ENCODE results near the gene CSNK1D.

The CSNK1D gene

DNA sequence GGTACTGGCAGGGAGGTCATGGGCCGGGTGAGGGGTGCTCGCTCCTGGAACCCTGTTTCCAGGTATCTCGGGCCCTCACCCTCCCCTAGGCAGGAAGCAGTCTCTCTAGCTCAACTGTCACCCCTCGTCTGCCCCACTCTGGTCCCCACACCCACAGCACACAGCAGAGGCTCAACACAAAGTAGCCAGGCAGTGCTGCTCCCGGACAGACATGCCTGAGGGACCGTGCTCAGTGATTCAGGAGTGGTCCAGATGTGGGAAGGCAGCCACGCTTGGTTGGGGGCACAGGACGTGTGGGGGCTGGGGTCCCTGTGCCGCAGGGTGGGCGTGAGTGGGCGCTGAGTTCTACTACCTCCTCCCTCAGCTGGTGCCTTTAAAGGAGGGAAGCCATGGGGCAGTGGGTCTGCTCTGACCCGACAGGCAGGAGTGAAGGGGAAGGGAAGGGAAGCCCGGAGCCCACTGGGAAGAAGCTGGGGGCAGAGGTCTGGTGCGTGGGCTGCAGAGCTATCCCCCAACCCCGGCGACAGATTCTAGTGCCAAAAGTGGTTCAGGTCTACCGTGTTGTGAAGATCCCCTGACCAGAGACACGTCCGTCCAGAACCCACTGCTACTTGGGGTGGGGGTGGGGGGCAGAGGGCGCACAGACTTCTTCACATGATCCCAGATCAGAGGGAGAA, 32.9 kb downstream of the CSNK1D start:
- DNase-seq (ENCODE audit: low spot score) = no peak

DNA sequence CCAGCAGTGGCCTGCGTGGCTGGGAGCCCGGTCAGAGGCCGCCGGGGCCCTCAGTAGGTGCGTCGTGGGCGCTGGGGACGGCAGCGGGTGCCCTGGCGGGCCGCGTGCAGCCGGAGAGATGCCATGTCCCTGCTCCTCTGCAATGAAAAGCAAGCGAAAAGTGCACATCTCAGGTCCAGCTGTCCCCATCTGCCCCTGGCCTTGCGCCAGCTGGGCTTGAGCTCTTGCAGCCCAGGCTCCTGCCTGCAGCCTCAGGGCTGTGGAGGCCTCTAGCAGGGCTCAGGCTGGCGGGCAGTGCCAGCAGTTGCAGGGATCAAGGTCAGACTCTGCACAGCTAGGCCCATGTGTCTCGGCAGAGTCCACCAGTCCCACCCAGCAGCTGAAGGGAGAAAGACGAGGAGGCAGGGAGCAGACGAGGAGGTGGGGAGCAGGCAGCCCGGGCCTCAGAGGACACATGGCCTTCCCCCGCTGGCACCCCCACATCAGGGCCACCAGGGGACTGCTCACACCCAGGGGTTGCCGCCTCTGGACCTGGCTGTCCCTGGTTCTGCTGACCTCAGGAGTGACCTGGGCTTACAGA, 33.5 kb downstream of the CSNK1D start:
- no peak for DNase-seq (ENCODE audit: low spot score)

GRCh38 chr17:82239401-82239925, 34.0 kb downstream of the CSNK1D start:
- DNase-seq (ENCODE audit: low spot score) = no peak

DNA sequence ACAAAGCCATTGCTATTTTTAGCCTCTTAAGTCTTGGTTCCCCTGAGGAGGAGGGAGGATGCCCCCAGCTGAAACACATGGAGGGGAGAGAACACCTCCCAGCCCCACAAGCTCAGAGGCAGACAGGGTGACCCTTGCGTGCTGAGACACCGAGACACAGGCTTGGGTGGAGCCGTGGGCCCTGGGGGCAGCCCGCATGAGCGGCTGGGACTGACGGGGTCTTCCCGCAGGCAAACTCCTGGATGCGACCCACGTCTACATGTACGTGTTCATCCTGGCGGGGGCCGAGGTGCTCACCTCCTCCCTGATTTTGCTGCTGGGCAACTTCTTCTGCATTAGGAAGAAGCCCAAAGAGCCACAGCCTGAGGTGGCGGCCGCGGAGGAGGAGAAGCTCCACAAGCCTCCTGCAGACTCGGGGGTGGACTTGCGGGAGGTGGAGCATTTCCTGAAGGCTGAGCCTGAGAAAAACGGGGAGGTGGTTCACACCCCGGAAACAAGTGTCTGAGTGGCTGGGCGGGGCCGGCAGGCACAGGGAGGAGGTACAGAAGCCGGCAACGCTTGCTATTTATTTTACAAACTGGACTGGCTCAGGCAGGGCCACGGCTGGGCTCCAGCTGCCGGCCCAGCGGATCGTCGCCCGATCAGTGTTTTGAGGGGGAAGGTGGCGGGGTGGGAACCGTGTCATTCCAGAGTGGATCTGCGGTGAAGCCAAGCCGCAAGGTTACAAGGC, 34.9 kb downstream of the CSNK1D start:
- DNase-seq (ENCODE audit: low spot score) = peak; percentile 78

DNA sequence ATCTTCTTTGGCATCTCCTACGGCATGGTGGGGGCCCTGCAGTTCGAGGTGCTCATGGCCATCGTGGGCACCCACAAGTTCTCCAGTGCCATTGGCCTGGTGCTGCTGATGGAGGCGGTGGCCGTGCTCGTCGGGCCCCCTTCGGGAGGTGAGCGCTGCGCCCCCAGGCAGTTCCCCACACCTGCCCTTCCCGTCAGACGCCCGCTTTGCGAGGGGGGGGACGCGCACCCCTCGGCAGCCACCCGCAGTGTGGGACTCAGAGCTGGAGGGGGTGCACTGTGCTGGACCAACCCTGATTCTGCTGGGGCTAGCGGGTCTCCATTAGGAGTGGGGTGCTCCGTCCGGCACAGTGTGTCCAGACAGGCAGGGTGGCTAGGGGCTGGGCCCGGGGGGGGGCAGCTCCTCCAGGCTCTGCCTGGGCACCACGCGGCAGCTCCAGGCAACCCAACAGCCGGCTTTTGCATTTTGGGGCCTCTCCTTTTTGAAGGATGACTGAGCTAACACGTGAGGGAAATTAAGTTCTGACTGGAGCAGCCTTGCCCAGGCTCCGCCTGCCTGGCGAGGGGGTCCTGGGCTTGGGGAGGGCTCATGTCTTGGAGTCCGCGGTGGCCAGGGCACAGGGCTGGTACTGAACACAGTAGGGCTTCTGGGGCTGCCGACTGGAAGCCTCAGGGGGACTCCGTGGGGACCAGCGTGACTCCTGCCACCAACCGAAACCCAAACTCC, 35.6 kb downstream of the CSNK1D start:
- no peak for DNase-seq (ENCODE audit: low spot score)

DNA sequence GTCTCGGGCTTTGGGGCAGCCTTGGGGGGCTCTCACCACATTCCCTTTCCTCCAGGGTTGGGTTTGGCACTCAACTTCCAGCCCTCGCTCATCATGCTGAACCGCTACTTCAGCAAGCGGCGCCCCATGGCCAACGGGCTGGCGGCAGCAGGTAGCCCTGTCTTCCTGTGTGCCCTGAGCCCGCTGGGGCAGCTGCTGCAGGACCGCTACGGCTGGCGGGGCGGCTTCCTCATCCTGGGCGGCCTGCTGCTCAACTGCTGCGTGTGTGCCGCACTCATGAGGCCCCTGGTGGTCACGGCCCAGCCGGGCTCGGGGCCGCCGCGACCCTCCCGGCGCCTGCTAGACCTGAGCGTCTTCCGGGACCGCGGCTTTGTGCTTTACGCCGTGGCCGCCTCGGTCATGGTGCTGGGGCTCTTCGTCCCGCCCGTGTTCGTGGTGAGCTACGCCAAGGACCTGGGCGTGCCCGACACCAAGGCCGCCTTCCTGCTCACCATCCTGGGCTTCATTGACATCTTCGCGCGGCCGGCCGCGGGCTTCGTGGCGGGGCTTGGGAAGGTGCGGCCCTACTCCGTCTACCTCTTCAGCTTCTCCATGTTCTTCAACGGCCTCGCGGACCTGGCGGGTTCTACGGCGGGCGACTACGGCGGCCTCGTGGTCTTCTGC, 36.3 kb downstream of the CSNK1D start:
- no peak for DNase-seq (ENCODE audit: low spot score)

- peak; percentile 65 for DNase-seq (ENCODE audit: low spot score)
Measured at GRCh38 chr17:82236142-82236971, 37.1 kb downstream of the CSNK1D start.

- no peak for DNase-seq (ENCODE audit: low spot score)
Measured at GRCh38 chr17:82235775-82236141, 37.7 kb downstream of the CSNK1D start.

GRCh38 chr17:82235056-82235774, 38.3 kb downstream of the CSNK1D start:
- DNase-seq (ENCODE audit: low spot score) = no peak

- DNase-seq (ENCODE audit: low spot score) = no peak
Measured at GRCh38 chr17:82234211-82235055, 39.1 kb downstream of the CSNK1D start.

- DNase-seq (ENCODE audit: low spot score) = no peak
Measured at GRCh38 chr17:82232876-82233785, 40.4 kb downstream of the CSNK1D start.

DNA sequence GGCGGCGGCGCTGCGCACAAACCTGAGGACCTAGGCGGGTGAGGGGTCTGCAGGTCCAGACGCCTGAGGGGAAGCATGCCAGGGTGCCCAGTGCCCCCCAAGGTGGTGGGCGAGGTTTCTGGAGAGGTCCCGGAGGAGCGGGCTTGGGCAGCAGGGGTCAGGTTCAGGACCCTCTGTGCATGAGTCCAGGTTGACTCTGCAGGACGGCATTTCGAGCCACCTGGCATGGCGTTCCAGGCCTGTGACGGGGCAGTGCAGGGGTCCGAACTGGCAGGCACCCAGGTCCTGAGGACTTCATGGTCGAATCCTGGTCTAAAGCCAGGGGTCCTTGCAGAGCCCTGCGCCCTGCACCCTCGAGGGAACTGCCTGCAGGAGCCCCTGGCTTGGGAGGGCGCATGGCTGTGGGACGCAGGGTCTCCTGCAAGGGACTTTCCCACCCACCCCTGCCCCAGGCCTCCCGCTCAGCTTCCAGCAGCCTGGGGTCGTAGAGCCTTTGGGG, 41.1 kb downstream of the CSNK1D start:
- no peak for DNase-seq (ENCODE audit: low spot score)

DNA sequence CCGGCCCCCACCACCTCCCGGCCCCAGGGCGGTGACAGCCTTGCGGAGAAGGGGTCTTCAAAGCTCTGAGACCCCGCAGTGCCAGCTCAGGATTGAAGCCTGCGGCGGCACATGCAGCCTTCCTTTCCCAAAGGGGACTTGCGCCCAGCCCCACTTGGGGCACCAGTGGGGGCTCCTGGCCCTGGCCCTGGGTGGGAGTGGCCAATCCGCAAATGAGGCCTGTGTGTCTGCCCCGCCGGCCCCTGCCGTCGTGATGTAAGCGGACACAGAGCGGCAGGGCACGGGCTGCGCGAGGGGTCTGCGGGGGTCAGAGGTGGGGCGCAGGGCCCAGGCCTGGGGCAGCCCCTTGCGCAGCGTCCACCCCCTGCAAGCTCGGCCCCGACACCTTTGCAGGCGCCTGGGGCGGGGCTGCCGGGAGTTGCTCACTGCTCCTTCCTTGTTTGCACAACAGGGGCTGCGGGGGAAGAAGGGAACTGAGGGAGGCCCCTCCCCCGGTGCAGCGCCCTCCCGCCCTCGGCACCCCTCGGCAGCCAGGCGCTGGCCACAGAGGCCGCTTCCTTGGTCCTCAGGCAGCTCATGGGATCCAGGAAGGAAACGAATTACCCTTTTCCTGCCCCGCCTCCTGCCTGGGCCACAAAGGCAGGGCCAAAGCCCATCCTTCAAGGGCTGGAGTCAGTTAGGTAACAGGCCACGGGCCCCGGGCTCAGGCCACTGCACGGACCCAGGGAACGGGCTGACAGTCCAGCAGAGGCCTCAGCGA, 41.8 kb downstream of the CSNK1D start:
- DNase-seq (ENCODE audit: low spot score) = no peak

DNA sequence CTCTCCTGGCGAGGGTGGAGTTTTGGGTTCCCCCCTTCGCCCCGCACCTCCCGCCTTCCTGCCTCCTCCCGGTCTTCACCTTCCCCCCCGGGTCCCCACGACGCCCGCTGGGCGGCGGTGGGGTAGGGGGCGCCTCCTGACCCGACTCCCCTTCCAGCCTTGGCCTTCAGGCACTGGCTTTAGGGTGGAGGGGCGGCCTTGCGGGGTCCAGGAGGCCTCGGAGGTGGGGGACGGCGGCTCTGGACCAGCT, 42.3 kb downstream of the CSNK1D start:
- DNase-seq (ENCODE audit: low spot score) = no peak

DNA sequence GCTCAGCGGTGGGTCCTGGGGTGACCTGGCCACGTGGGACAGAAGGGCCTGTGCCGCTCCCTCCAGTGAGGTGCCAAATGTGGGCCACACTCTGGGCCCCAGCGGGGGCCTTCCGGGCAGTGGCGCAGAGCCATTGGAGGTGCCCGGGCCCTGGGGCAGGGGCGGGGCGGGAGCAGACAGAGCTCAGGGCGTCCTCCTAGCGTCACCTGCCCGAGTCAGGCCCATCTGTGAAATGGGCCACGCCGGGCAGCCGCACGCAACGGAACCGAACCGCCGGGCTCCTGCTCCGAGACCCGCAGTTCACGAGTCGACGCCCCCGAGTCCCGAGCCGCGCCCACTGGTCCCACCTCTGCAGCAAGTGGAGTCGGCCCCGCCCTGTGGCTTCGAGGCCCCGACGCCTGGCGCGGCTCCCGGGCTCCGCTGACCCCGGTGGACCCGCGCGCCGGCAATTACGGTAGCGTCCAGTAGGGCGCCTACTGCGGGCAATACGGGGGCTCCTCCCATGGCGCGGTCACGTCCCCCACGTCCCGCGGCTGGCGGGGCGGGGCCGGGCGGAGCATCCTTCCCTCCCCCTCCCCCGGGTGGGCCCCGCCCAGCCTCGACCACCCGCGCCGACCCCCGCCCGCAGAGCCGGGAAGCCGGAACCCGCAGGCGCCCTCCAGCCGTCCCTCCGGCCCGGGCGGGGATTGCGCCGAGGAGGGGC, 42.7 kb downstream of the CSNK1D start:
- DNase-seq (ENCODE audit: low spot score) = peak; percentile 95

- no peak for DNase-seq (ENCODE audit: low spot score)
Measured at GRCh38 chr17:82229698-82230608, 43.5 kb downstream of the CSNK1D start.
